ENCODE results near the gene TCTN1.

DNA sequence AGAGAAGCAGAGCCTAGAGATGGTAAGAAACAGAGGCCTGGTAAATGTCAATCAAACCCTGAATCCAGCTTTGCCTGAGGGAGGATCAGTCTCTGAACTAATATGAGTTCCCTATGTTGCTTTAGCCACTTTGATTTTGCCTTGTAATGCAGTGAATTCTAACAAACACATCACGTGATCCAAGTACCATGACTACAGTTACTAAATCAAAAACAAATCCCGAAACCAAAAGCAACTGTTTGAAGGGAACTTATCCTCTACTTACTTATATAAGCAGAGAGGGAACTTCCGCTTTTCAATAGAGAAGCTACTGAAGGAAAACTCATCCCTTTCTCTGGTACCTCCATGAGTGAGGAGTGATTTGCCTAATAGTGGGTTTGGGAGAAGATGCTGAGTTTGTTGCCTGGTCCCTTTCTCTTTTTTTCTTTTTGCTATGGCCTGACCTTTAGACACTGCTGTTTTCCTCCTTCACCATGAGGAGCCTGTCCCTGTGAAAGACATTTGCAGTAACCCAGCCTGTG lies 23.1 kb upstream of the TCTN1 start:
- TF ChIP-seq, protein P1, sequence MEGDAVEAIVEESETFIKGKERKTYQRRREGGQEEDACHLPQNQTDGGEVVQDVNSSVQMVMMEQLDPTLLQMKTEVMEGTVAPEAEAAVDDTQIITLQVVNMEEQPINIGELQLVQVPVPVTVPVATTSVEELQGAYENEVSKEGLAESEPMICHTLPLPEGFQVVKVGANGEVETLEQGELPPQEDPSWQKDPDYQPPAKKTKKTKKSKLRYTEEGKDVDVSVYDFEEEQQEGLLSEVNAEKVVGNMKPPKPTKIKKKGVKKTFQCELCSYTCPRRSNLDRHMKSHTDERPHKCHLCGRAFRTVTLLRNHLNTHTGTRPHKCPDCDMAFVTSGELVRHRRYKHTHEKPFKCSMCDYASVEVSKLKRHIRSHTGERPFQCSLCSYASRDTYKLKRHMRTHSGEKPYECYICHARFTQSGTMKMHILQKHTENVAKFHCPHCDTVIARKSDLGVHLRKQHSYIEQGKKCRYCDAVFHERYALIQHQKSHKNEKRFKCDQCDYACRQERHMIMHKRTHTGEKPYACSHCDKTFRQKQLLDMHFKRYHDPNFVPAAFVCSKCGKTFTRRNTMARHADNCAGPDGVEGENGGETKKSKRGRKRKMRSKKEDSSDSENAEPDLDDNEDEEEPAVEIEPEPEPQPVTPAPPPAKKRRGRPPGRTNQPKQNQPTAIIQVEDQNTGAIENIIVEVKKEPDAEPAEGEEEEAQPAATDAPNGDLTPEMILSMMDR (IDR thresholded peaks at IDR 0.05 in 2 of 3, conservative IDR thresholded peaks at IDR 0.05 in 1 of 3; ENCODE audit: borderline replicate concordance in 1 of 3, insufficient read depth in 1 of 3, low read depth in 2 of 3, low read length in 2 of 3), result no peak
- TF ChIP-seq POLR2A (IDR thresholded peaks at IDR 0.05; ENCODE audit: borderline replicate concordance, extremely low read depth, insufficient read depth, insufficient read length) (no peak), CEBPB (IDR thresholded peaks at IDR 0.05; ENCODE audit: low read depth) (no peak), FOSL1 (IDR thresholded peaks at IDR 0.05; ENCODE audit: low read depth) (no peak), RAD21 (IDR thresholded peaks at IDR 0.05; ENCODE audit: low read depth) (no peak), JUND (IDR thresholded peaks at IDR 0.05) (no peak), POLR2AphosphoS5 (IDR thresholded peaks at IDR 0.05; ENCODE audit: low read depth, low read length) (no peak), EZH2phosphoT487 (IDR thresholded peaks at IDR 0.05; ENCODE audit: borderline replicate concordance) (no peak)
- TF ChIP-seq, protein P2, sequence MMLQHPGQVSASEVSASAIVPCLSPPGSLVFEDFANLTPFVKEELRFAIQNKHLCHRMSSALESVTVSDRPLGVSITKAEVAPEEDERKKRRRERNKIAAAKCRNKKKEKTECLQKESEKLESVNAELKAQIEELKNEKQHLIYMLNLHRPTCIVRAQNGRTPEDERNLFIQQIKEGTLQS (IDR thresholded peaks at IDR 0.05), result no peak
- TF ChIP-seq, protein P3, sequence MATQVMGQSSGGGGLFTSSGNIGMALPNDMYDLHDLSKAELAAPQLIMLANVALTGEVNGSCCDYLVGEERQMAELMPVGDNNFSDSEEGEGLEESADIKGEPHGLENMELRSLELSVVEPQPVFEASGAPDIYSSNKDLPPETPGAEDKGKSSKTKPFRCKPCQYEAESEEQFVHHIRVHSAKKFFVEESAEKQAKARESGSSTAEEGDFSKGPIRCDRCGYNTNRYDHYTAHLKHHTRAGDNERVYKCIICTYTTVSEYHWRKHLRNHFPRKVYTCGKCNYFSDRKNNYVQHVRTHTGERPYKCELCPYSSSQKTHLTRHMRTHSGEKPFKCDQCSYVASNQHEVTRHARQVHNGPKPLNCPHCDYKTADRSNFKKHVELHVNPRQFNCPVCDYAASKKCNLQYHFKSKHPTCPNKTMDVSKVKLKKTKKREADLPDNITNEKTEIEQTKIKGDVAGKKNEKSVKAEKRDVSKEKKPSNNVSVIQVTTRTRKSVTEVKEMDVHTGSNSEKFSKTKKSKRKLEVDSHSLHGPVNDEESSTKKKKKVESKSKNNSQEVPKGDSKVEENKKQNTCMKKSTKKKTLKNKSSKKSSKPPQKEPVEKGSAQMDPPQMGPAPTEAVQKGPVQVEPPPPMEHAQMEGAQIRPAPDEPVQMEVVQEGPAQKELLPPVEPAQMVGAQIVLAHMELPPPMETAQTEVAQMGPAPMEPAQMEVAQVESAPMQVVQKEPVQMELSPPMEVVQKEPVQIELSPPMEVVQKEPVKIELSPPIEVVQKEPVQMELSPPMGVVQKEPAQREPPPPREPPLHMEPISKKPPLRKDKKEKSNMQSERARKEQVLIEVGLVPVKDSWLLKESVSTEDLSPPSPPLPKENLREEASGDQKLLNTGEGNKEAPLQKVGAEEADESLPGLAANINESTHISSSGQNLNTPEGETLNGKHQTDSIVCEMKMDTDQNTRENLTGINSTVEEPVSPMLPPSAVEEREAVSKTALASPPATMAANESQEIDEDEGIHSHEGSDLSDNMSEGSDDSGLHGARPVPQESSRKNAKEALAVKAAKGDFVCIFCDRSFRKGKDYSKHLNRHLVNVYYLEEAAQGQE (IDR thresholded peaks at IDR 0.05; ENCODE audit: low read depth), result no peak

Measured in HCT116 (cell line).